Fibroblast of lung (primary cell): Measurements from ENCODE around the gene ANKS1B. TPM values are rescaled to one million over a fixed set of nuclear protein-coding genes. Genes with fewer than 3 reads are reported as not detected.
"Not testable (repeated sequence)": the region's sequence is repeated elsewhere in the genome, so short reads cannot be mapped to it uniquely, and the experiment has no call there.

Source experiments
- DNase-seq, 2 donors: peaks; one replicate each; pipeline versions ENCODE4 v3.0.0 to v3.0.0-alpha.2; 2010; ENCODE audit warnings: low read depth in 2 of 2
- H2AFZ ChIP-seq: 2 replicates; pipeline ENCODE4 v1.5.1; 2012; ENCODE audit warnings: low read length, control low read depth, inconsistent platforms
- H3K27ac ChIP-seq: 2 replicates; pipeline ENCODE4 v1.5.1; 2011; ENCODE audit warnings: low read length, control low read depth; ENCODE audit not compliant: insufficient read depth
- H3K27me3 ChIP-seq: 2 replicates; pipeline ENCODE4 v1.5.1; 2011; ENCODE audit warnings: mild to moderate bottlenecking, low read length; ENCODE audit not compliant: control insufficient read depth, insufficient read depth
- H3K36me3 ChIP-seq: 2 replicates; pipeline ENCODE4 v1.5.1; 2011; ENCODE audit warnings: low read length; ENCODE audit not compliant: control insufficient read depth, insufficient read depth
- H3K4me1 ChIP-seq: 2 replicates; pipeline ENCODE4 v1.5.1; 2011; ENCODE audit warnings: low read length; ENCODE audit not compliant: control insufficient read depth, insufficient read depth; ENCODE audit errors: extremely low read depth
- H3K4me2 ChIP-seq: 2 replicates; pipeline ENCODE4 v1.5.1; 2011; ENCODE audit warnings: low read length, control low read depth; ENCODE audit not compliant: insufficient read depth; ENCODE audit errors: extremely low read depth
- H3K4me3 ChIP-seq, 4 experiments: fragments of 200-600 bp in 1 of 4; sonication (generic) in 1 of 4; replicated peaks in 1 of 4; 2 replicates each; pipeline ENCODE4 v1.5.1; 2011 to 2016; ENCODE audit warnings: low read length in 4 of 4, low read depth in 3 of 4, mild to moderate bottlenecking in 3 of 4, control low read depth in 2 of 4, inconsistent platforms in 1 of 4, mixed read lengths in 1 of 4; ENCODE audit not compliant: insufficient read depth in 1 of 4; ENCODE audit errors: control extremely low read depth in 1 of 4
- H3K79me2 ChIP-seq: 2 replicates; pipeline ENCODE4 v1.5.1; 2012; ENCODE audit warnings: mild to moderate bottlenecking, low read length, inconsistent platforms; ENCODE audit not compliant: control insufficient read depth, insufficient read depth
- H3K9ac ChIP-seq: 2 replicates; pipeline ENCODE4 v1.5.1; 2011; ENCODE audit warnings: mild to moderate bottlenecking, low read length, control low read depth; ENCODE audit not compliant: insufficient read depth
- H3K9me3 ChIP-seq: 2 replicates; pipeline ENCODE4 v1.5.1; 2012; ENCODE audit warnings: low read depth, low read length; ENCODE audit not compliant: control insufficient read depth, insufficient read depth
- H4K20me1 ChIP-seq: 2 replicates; pipeline ENCODE4 v1.5.1; 2011; ENCODE audit warnings: low read length; ENCODE audit not compliant: control insufficient read depth, insufficient read depth; ENCODE audit errors: extremely low read depth
- EZH2 ChIP-seq: IDR thresholded peaks from 2 replicates; pipeline ENCODE4 v1.5.1; 2012; ENCODE audit warnings: low read length, control low read depth, mild to moderate bottlenecking; ENCODE audit errors: missing control alignments
- polyA plus RNA-seq, 2 donors: library from polyadenylated mRNA; depleted of rRNA in 1 of 2; stranded (reverse) in 1 of 2; unstranded in 1 of 2; fragments of >200 nt; gene quantifications; 2 replicates each; pipeline ENCODE4 v1.2.1, GENCODE V29; 2011 to 2012; ENCODE audit warnings: missing spikeins in 1 of 2
- total RNA-seq: library from RNA; depleted of rRNA; stranded (reverse); fragments of >200 nt; gene quantifications from 2 replicates; pipeline ENCODE4 v1.2.1, GENCODE V29; 2014
- TF ChIP-seq, protein P1 (sequence below), 2 donors: IDR thresholded peaks in 1 of 2; conservative IDR thresholded peaks in 1 of 2; 1 replicate in 1 of 2; 2 replicates in 1 of 2; pipeline ENCODE4 v1.5.1; 2011 to 2012; ENCODE audit warnings: low read length in 2 of 2, control low read depth in 1 of 2, inconsistent platforms in 1 of 2, low read depth in 1 of 2, mild to moderate bottlenecking in 1 of 2

ANKS1B gene
- total and polyA plus RNA-seq, 2 donors (not counting 1 experiment from before 2014, with no cell fraction given): 0.11 to 0.83 TPM

- Histone ChIP-seq H3K9ac (no peak overlapping the region), H3K27me3 (no peaks in the 10 kb centered on the region), H3K4me2 (no peak overlapping the region), H4K20me1 (no peaks in the 10 kb centered on the region), H3K36me3 (no peaks in the 10 kb centered on the region), H3K9me3 (no peaks in the 10 kb centered on the region), H3K27ac (no peak overlapping the region), H3K4me3 (no peak overlapping the region), H3K79me2 (no peaks in the 10 kb centered on the region), H3K4me1 (no peaks in the 10 kb centered on the region), H2AFZ (no peak overlapping the region)
- DNase-seq: no peak
- TF ChIP-seq, protein P1, sequence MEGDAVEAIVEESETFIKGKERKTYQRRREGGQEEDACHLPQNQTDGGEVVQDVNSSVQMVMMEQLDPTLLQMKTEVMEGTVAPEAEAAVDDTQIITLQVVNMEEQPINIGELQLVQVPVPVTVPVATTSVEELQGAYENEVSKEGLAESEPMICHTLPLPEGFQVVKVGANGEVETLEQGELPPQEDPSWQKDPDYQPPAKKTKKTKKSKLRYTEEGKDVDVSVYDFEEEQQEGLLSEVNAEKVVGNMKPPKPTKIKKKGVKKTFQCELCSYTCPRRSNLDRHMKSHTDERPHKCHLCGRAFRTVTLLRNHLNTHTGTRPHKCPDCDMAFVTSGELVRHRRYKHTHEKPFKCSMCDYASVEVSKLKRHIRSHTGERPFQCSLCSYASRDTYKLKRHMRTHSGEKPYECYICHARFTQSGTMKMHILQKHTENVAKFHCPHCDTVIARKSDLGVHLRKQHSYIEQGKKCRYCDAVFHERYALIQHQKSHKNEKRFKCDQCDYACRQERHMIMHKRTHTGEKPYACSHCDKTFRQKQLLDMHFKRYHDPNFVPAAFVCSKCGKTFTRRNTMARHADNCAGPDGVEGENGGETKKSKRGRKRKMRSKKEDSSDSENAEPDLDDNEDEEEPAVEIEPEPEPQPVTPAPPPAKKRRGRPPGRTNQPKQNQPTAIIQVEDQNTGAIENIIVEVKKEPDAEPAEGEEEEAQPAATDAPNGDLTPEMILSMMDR (conservative IDR thresholded peaks at IDR 0.05 in 1 of 2, IDR thresholded peaks at IDR 0.05 in 1 of 2; ENCODE audit: low read depth in 1 of 2, low read length in 2 of 2): no peak
- TF ChIP-seq EZH2: no peak
Observed at GRCh38 chr12:99035803-99036202, 948.9 kb downstream of the ANKS1B start.

DNA sequence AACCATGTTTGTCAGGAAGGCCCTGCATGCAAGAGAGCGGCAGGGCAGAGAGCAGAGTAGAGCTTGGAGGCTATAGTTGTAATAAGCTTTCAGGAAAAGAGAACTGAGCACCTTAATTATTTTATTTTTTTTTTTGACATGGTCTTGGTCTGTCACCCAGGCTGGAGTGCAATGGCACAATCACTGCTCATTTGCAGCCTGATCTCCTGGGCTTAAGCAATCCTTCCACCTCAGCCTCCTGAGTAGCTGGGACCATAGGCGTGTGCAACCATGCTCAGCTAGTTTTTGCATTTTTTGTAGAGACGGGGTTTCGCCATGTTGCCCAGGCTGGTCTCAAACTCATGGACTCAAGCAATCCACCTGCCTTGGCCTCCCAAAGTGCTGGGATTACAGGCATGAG, 950.5 kb downstream of the ANKS1B start:
- not testable (repeated sequence) for H3K27ac ChIP-seq, H3K4me1 ChIP-seq, H3K4me2 ChIP-seq, H3K9ac ChIP-seq, H3K4me3 ChIP-seq, H3K79me2 ChIP-seq, H2AFZ ChIP-seq, DNase-seq, H3K9me3 ChIP-seq, H3K36me3 ChIP-seq, H4K20me1 ChIP-seq, H3K27me3 ChIP-seq

DNA sequence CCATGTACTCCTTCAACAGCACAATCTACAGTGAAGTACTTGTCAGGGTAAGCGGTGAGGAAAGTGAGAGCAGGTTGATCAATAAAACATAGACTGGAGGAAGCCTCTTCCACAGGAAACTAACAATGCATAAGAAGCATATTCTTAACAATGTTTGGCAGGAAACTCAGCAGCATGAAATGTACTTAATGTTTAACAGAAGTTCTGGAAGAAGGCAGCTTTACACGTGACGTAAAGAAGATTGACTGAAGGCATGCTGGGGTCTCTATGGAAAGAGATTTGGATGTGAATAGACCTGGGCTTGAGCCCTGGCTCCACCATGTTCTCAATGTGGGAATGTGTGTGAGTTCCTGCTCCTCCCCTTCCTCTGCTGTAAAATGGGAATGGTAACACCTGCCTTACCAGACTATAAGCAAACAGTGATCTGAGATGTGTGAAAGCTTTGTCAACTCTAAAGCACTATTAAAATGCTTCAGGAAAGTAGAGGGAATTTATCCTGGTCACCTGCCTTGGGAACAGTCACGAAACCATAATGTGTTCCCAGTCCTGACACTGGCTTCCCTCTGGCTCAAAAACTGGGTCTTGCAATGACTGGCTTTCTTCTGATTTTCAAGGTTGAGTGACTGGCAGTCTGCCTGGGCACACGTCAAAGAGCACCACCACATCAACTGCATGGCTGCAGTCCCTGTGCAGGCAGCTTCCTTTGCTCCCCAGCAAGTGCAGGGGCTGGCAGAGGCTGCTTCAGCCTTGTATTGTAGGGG, 955.0 kb downstream of the ANKS1B start:
- Histone ChIP-seq H3K9ac (no peak overlapping the region), H3K4me1 (no peaks in the 10 kb centered on the region), H3K27ac (no peak overlapping the region), H3K9me3 (no peaks in the 10 kb centered on the region), H3K36me3 (no peaks in the 10 kb centered on the region), H3K4me3 (no peak overlapping the region), H3K27me3 (no peaks in the 10 kb centered on the region), H3K79me2 (no peaks in the 10 kb centered on the region), H4K20me1 (no peaks in the 10 kb centered on the region), H3K4me2 (no peak overlapping the region), H2AFZ (no peak overlapping the region)
- TF ChIP-seq, protein P1 (conservative IDR thresholded peaks at IDR 0.05 in 1 of 2, IDR thresholded peaks at IDR 0.05 in 1 of 2; ENCODE audit: low read depth in 1 of 2, low read length in 2 of 2): no peak
- no peak for DNase-seq
